GM12878 (cell line): ENCODE measurements around the gene CAMP. TPM values are rescaled to one million over a fixed set of nuclear protein-coding genes. Genes with fewer than 3 reads are reported as not detected.
A peak's percentile ranks its signal among the peaks of the same experiment; 100 is the strongest.

Experiments used
- ATAC-seq: fragments of 200-7000 bp; cut with Tn5 transposase; 3 replicates; pipeline ENCODE4 v1.9.1; 2020; ENCODE audit warnings: mild to moderate bottlenecking, moderate library complexity
- BruUV-seq: library from RNA; stranded (reverse); fragments of 400-500 nt; replicated peaks from 2 replicates; lab custom pipeline; 2021; lab: Mats Ljungman, UMichigan
- CTCF ChIA-PET: fragments of 300-600 bp; sonication (Branson Sonifier 250); formaldehyde crosslinking; extraction: SDS; loops from one replicate; lab custom pipeline; 2021; ENCODE audit warnings: inconsistent platforms; lab: Yijun Ruan, JAX
- POLR2A ChIA-PET: fragments of 350-600 bp; formaldehyde crosslinking; extraction: SDS; loops from one replicate; lab custom pipeline; 2021; ENCODE audit warnings: inconsistent platforms; lab: Charles Lee
- RAD21 ChIA-PET: fragments of 300-600 bp; sonication (Branson Sonifier 250); formaldehyde crosslinking; loops from one replicate; lab custom pipeline; 2023; ENCODE audit warnings: antibody characterized with exemption; ENCODE audit not compliant: unreplicated experiment; lab: Charles Lee
- SMC1A ChIA-PET: fragments of 300-600 bp; sonication (Branson Sonifier 250); formaldehyde crosslinking; loops from one replicate; lab custom pipeline; 2023; ENCODE audit not compliant: unreplicated experiment, uncharacterized antibody; lab: Charles Lee
- DNase-seq: peaks from one replicate; pipeline ENCODE4 v3.0.0-alpha.2; 2011; ENCODE audit warnings: low read depth, low spot score
- FAIRE-seq: peaks from 3 replicates; lab custom pipeline; 2011; peaks lifted over from hg19 to GRCh38; lab: Jason Lieb, UNC
- H2AFZ ChIP-seq: 2 replicates; pipeline ENCODE4 v1.6.0; 2011; ENCODE audit warnings: low read depth, low read length, control low read depth; ENCODE audit not compliant: control insufficient read depth
- H3K27ac ChIP-seq: 2 replicates; pipeline ENCODE4 v1.5.1; 2011; ENCODE audit warnings: control low read depth; ENCODE audit not compliant: control insufficient read depth, insufficient read depth
- H3K27me3 ChIP-seq, 2 experiments: replicated peaks in 1 of 2; 2 replicates each; pipeline versions ENCODE4 v1.6.0 to v1.6.1; 2011; ENCODE audit warnings: low read length in 1 of 2; ENCODE audit not compliant: control insufficient read depth in 2 of 2, insufficient read depth in 2 of 2
- H3K36me3 ChIP-seq, 2 experiments: 2 replicates each; pipeline ENCODE4 v1.5.1; 2011; ENCODE audit warnings: low read length in 1 of 2; ENCODE audit not compliant: control insufficient read depth in 2 of 2, insufficient read depth in 2 of 2
- H3K4me1 ChIP-seq: 2 replicates; pipeline ENCODE4 v1.6.1; 2011; ENCODE audit warnings: mild to moderate bottlenecking, low read length, moderate library complexity, mixed read lengths; ENCODE audit not compliant: control insufficient read depth, insufficient read depth
- H3K4me2 ChIP-seq: 2 replicates; pipeline ENCODE4 v1.6.0; 2011; ENCODE audit warnings: control low read depth; ENCODE audit not compliant: control insufficient read depth, insufficient read depth
- H3K4me3 ChIP-seq: fragments of 200-600 bp; sonication (generic); 2 replicates; pipeline ENCODE4 v1.5.1; 2016
- H3K79me2 ChIP-seq: 2 replicates; pipeline ENCODE4 v1.6.0; 2011; ENCODE audit warnings: low read length; ENCODE audit not compliant: control insufficient read depth, insufficient read depth
- H3K9ac ChIP-seq: 2 replicates; pipeline ENCODE4 v1.8.0; 2011; ENCODE audit warnings: low read length, control low read depth, mixed read lengths; ENCODE audit not compliant: control insufficient read depth, insufficient read depth
- H3K9me3 ChIP-seq: replicated peaks from 3 replicates; pipeline ENCODE4 v1.5.1; 2011; ENCODE audit warnings: mild to moderate bottlenecking, low read length; ENCODE audit not compliant: control insufficient read depth, insufficient read depth
- H4K20me1 ChIP-seq: 2 replicates; pipeline ENCODE4 v1.6.0; 2011; ENCODE audit not compliant: control insufficient read depth, insufficient read depth
- ATF7 ChIP-seq: fragments of 450-650 bp; IDR thresholded peaks from 2 replicates; pipeline ENCODE4 v1.6.1; 2016; ENCODE audit warnings: low read depth, mild to moderate bottlenecking
- BACH1 ChIP-seq: fragments of 450-650 bp; IDR thresholded peaks from 2 replicates; pipeline ENCODE4 v1.6.1; 2017; ENCODE audit warnings: mild to moderate bottlenecking, borderline replicate concordance
- BHLHE40 ChIP-seq, 2 experiments: fragments of 450-650 bp in 1 of 2; IDR thresholded peaks; 2 replicates each; pipeline ENCODE4 v1.6.1; 2011 to 2017; ENCODE audit warnings: low read depth in 2 of 2, borderline replicate concordance in 1 of 2, improper control_type of control experiment in 1 of 2, low read length in 1 of 2, mild to moderate bottlenecking in 1 of 2
- CBX3 ChIP-seq: fragments of 200-600 bp; sonication (generic); IDR thresholded peaks from 2 replicates; pipeline ENCODE4 v1.6.1; 2016; ENCODE audit warnings: low read depth, borderline replicate concordance
- DPF2 ChIP-seq: fragments of 450-650 bp; IDR thresholded peaks from 2 replicates; pipeline ENCODE4 v1.6.1; 2017; ENCODE audit warnings: mild to moderate bottlenecking
- GATAD2B ChIP-seq: fragments of 450-650 bp; conservative IDR thresholded peaks from 2 replicates; pipeline ENCODE4 v1.6.1; 2017; ENCODE audit warnings: low read depth, mild to moderate bottlenecking, moderate library complexity
- HCFC1 ChIP-seq: fragments of 150-350 bp; IDR thresholded peaks from 2 replicates; pipeline ENCODE4 v1.6.1; 2014; ENCODE audit warnings: low read length
- IKZF1 ChIP-seq: fragments of 450-650 bp; conservative IDR thresholded peaks from 2 replicates; pipeline ENCODE4 v1.6.1; 2017; ENCODE audit warnings: antibody characterized with exemption, mild to moderate bottlenecking
- LARP7 ChIP-seq: fragments of 450-650 bp; IDR thresholded peaks from 2 replicates; pipeline ENCODE4 v1.6.1; 2017; ENCODE audit warnings: mild to moderate bottlenecking
- MXI1 ChIP-seq: fragments of 150-350 bp; IDR thresholded peaks from 2 replicates; pipeline ENCODE4 v1.6.1; 2011; ENCODE audit warnings: low read depth, mild to moderate bottlenecking, inconsistent platforms, low read length, improper control_type of control experiment
- NRF1 ChIP-seq: conservative IDR thresholded peaks from 2 replicates; pipeline ENCODE4 v1.6.1; 2011; ENCODE audit warnings: mild to moderate bottlenecking, low read depth, low read length, improper control_type of control experiment
- PAX8 ChIP-seq: fragments of 450-650 bp; IDR thresholded peaks from 2 replicates; pipeline ENCODE4 v1.6.1; 2017; ENCODE audit warnings: mild to moderate bottlenecking, moderate library complexity
- PML ChIP-seq: IDR thresholded peaks from 2 replicates; pipeline ENCODE4 v1.6.1; 2012; ENCODE audit warnings: low read length, inconsistent platforms
- POU2F2 ChIP-seq: IDR thresholded peaks from 3 replicates; pipeline ENCODE4 v1.6.1; 2011; ENCODE audit warnings: low read depth, mild to moderate bottlenecking, low read length, borderline replicate concordance
- RB1 ChIP-seq: fragments of 450-650 bp; formaldehyde crosslinking; IDR thresholded peaks from 2 replicates; pipeline ENCODE4 v1.6.1; 2017; ENCODE audit warnings: mild to moderate bottlenecking, borderline replicate concordance
- SMARCA5 ChIP-seq: fragments of 450-650 bp; IDR thresholded peaks from 2 replicates; pipeline ENCODE4 v1.6.1; 2017; ENCODE audit warnings: mild to moderate bottlenecking
- YY1 ChIP-seq: IDR thresholded peaks from 2 replicates; pipeline ENCODE4 v1.6.1; 2011; ENCODE audit warnings: low read depth, mild to moderate bottlenecking, low read length
- WGBS: methylation state at CpG from one replicate; pipeline ENCODE4 v1.1.6; 2016; ENCODE audit warnings: low lambda C conversion rate; ENCODE audit not compliant: insufficient replicate concordance, insufficient coverage; ENCODE audit errors: missing lambda C conversion rate; 5-methylcytosine and 5-hydroxymethylcytosine counted together
- in situ Hi-C: fragments of 300-500 bp; cut with MboI; formaldehyde crosslinking; loops from 9 replicates; pipeline ENCODE4 v1.14.3; 2018; ENCODE audit warnings: mixed read lengths
- intact Hi-C: fragments of 100-400 bp; cut with micrococcal nuclease; formaldehyde crosslinking; loops from one replicate; pipeline ENCODE4 v1.14.2; 2022; ENCODE audit not compliant: unreplicated experiment
- polyA plus RNA-seq, 11 experiments: library from polyadenylated mRNA; depleted of rRNA in 4 of 11; unstranded in 6 of 11; stranded (reverse) in 5 of 11; fragments of >200 nt; fragmentation: Nextera tagmentation in 4 of 11; fragmentation: Illumina TruSeq in 1 of 11; extraction: Ambion mirVana in 4 of 11; extraction: Trizol in 1 of 11; gene quantifications; 1 replicate in 1 of 11; 2 replicates in 10 of 11; pipeline versions ENCODE4 v1.2.1 to v1.2.3, GENCODE V29; 2011 to 2016; ENCODE audit warnings: inconsistent platforms in 2 of 11, missing spikeins in 2 of 11, low read depth in 1 of 11
- total RNA-seq, 4 experiments: library from RNA; depleted of rRNA in 3 of 4; stranded (reverse); fragments of >200 nt in 3 of 4; fragmentation: Illumina TruSeq in 1 of 4; extraction: Trizol in 1 of 4; gene quantifications; 2 replicates each; pipeline versions ENCODE4 v1.2.1 to v1.2.3, GENCODE V29; 2013 to 2021
- TF ChIP-seq, protein P1 (sequence below): fragments of 450-650 bp; IDR thresholded peaks from 2 replicates; pipeline ENCODE4 v1.6.1; 2017; ENCODE audit warnings: mild to moderate bottlenecking, low read depth, inconsistent platforms; ENCODE audit not compliant: poor library complexity, severe bottlenecking
- TF ChIP-seq, protein P2 (sequence below): IDR thresholded peaks from 2 replicates; pipeline ENCODE4 v1.6.1; 2012; ENCODE audit warnings: low read depth, low read length, improper control_type of control experiment
- TF ChIP-seq, protein P3 (sequence below): fragments of 450-650 bp; IDR thresholded peaks from 2 replicates; pipeline ENCODE4 v1.6.1; 2016; ENCODE audit warnings: mild to moderate bottlenecking

Gene CAMP
- total and polyA plus RNA-seq, 10 of the 15 experiments (the other 5 are each of a cell fraction or from before 2014, with no cell fraction given) = 0.76 to 34.3 (median 7.6) TPM

DNA sequence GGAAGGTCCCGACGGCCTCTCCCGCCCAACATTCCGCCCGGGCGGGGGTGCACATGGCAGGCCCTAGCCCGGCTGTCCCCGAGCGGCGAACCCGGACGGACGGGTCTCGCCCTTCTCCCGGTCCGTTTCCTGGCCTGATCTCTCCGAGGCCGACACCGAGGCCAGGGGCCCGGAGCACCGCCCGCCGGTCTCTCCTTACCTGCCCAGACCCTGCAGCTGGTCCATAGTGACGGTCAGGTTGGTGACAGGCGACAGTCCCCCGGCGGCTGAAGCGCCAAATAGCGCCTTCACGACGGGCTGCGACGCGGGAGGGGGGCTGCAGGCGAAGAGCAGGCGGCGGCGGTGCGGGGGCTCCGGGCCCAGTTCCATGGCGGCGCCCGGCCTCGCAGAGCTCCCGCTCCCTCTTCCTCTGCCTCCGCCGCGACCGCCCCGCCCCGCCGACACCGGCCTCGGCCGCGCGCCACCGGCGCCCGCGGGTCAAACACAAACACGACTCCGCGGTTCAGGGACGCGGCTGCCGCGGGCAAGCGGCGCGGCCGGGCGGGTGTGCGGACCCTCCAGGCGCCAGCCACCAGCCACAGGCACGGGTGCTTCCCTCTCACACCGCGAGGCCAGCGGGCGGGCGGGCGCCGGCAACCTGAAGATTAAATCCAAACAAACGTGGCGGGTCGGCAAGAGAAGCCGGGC is 35.6 kb upstream of the CAMP start:
- H3K4me3 ChIP-seq = peak overlapping the region; percentile 92
- CTCF ChIA-PET = interaction anchor here (1.3 to 2.7 kb wide), 3 partner anchors 9 to 370 kb away, joined by 3 to 23 read pairs (median 6); partner anchors contain the start of gene PFKFB4
- FAIRE-seq = no peak
- in situ Hi-C loops = no loop called here
- POLR2A ChIA-PET = interaction anchor here (0.8 to 2.5 kb wide), 6 partner anchors 9 to 369 kb away, joined by 3 to 11 read pairs (median 5); partner anchors contain the start of genes CCDC51, PFKFB4 and TMA7
- peaks cover 4 to 21% of the 10 kb centered on the region in 2 experiments for H3K36me3 ChIP-seq
- H3K79me2 ChIP-seq = peaks cover 46% of the 10 kb centered on the region
- H3K9ac ChIP-seq = peak overlapping the region; percentile 93
- H3K4me2 ChIP-seq = peak overlapping the region; percentile 65
- 0 out of 2 replicates have a peak, but pooled peaks have one; percentile 62 for TF ChIP-seq SMARCA5
- TF ChIP-seq GATAD2B = no peak
- no peak for TF ChIP-seq CBX3
- TF ChIP-seq, protein P1, sequence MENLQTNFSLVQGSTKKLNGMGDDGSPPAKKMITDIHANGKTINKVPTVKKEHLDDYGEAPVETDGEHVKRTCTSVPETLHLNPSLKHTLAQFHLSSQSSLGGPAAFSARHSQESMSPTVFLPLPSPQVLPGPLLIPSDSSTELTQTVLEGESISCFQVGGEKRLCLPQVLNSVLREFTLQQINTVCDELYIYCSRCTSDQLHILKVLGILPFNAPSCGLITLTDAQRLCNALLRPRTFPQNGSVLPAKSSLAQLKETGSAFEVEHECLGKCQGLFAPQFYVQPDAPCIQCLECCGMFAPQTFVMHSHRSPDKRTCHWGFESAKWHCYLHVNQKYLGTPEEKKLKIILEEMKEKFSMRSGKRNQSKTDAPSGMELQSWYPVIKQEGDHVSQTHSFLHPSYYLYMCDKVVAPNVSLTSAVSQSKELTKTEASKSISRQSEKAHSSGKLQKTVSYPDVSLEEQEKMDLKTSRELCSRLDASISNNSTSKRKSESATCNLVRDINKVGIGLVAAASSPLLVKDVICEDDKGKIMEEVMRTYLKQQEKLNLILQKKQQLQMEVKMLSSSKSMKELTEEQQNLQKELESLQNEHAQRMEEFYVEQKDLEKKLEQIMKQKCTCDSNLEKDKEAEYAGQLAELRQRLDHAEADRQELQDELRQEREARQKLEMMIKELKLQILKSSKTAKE = no peak
- peak; percentile 53; the same call in 1 of the 2 replicates for TF ChIP-seq BACH1
- no peak for TF ChIP-seq NRF1
- TF ChIP-seq IKZF1 = peak; percentile 42
- no peak for TF ChIP-seq PAX8
- no peak for TF ChIP-seq POU2F2
- TF ChIP-seq MXI1 = no peak
- TF ChIP-seq, protein P2, sequence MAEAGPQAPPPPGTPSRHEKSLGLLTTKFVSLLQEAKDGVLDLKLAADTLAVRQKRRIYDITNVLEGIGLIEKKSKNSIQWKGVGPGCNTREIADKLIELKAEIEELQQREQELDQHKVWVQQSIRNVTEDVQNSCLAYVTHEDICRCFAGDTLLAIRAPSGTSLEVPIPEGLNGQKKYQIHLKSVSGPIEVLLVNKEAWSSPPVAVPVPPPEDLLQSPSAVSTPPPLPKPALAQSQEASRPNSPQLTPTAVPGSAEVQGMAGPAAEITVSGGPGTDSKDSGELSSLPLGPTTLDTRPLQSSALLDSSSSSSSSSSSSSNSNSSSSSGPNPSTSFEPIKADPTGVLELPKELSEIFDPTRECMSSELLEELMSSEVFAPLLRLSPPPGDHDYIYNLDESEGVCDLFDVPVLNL = no peak
- peak; percentile 68; the same call in 1 of the 2 replicates for TF ChIP-seq YY1
- TF ChIP-seq, protein P3, sequence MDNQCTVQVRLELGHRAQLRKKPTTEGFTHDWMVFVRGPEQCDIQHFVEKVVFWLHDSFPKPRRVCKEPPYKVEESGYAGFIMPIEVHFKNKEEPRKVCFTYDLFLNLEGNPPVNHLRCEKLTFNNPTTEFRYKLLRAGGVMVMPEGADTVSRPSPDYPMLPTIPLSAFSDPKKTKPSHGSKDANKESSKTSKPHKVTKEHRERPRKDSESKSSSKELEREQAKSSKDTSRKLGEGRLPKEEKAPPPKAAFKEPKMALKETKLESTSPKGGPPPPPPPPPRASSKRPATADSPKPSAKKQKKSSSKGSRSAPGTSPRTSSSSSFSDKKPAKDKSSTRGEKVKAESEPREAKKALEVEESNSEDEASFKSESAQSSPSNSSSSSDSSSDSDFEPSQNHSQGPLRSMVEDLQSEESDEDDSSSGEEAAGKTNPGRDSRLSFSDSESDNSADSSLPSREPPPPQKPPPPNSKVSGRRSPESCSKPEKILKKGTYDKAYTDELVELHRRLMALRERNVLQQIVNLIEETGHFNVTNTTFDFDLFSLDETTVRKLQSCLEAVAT = no peak
- TF ChIP-seq PML = no peak
- no peak for TF ChIP-seq HCFC1
- TF ChIP-seq ATF7 = no peak
- TF ChIP-seq DPF2 = 0 out of 2 replicates have a peak, but pooled peaks have one; percentile 40
- TF ChIP-seq BHLHE40 (IDR thresholded peaks at IDR 0.05; ENCODE audit: borderline replicate concordance in 1 of 2, low read depth in 2 of 2, low read length in 1 of 2) = peak in 1 of 2 experiments; percentile 53; a peak in 2 of 4 replicates
- no peak for TF ChIP-seq RB1
- peak; percentile 84; the same call in 1 of the 2 replicates for TF ChIP-seq LARP7
- intact Hi-C loops = no loop called here
- DNase-seq = no peak
- H3K27ac ChIP-seq = peak overlapping the region; percentile 74
- RAD21 ChIA-PET = interaction anchor here (0.8 to 2.4 kb wide), 5 partner anchors 36 to 249 kb away, joined by 3 to 17 read pairs (median 7); partner anchors contain the start of genes CAMP and ZNF589
- BruUV-seq = no TSS peak
- peak overlapping the region; percentile 88 for H2AFZ ChIP-seq
- peak; percentile 53 for ATAC-seq
- SMC1A ChIA-PET = interaction anchor here (0.6 to 5.9 kb wide), 10 partner anchors 10 to 734 kb away, joined by 3 to 31 read pairs (median 3); partner anchors contain the start of genes CCDC51, TMA7 and ZNF589
- under 1% methylated on average over 66 of the region's 87 CpGs for WGBS
- H4K20me1 ChIP-seq = no peaks in the 10 kb centered on the region
- H3K4me1 ChIP-seq = peaks cover 12% of the 10 kb centered on the region; the same call in 1 of the 2 replicates
- no peaks in the 10 kb centered on the region for H3K27me3 ChIP-seq
- no peaks in the 10 kb centered on the region for H3K9me3 ChIP-seq
